BLaER1 treated with 17β-estradiol and CSF1 and Interleukin-3, amounts not matched to agents 10 nM and 100 nM (cell line): ENCODE measurements around the gene SMYD1.

Source experiments
- H3K27ac ChIP-seq, 11 experiments: shearing (Covaris generic); formaldehyde crosslinking; 2 replicates each; pipeline ENCODE4 v1.8.1; 2022
- H3K27me3 ChIP-seq, 11 experiments: shearing (Covaris generic); formaldehyde crosslinking; 2 replicates each; pipeline ENCODE4 v1.8.1; 2022
- H3K36me3 ChIP-seq, 11 experiments: shearing (Covaris generic); formaldehyde crosslinking; 2 replicates each; pipeline ENCODE4 v1.8.1; 2022
- H3K4me1 ChIP-seq, 10 experiments: shearing (Covaris generic); formaldehyde crosslinking; 2 replicates each; pipeline ENCODE4 v1.8.1; 2022
- H3K4me2 ChIP-seq, 11 experiments: shearing (Covaris generic); formaldehyde crosslinking; 2 replicates each; pipeline ENCODE4 v1.8.1; 2022
- H3K4me3 ChIP-seq, 10 experiments: shearing (Covaris generic); formaldehyde crosslinking; 2 replicates each; pipeline ENCODE4 v1.8.1; 2022
- H3K9ac ChIP-seq, 11 experiments: shearing (Covaris generic); formaldehyde crosslinking; 2 replicates each; pipeline ENCODE4 v1.8.1; 2022
- H3K9me3 ChIP-seq, 11 experiments: shearing (Covaris generic); formaldehyde crosslinking; replicated peaks in 1 of 11; 2 replicates each; pipeline ENCODE4 v1.8.1; 2022
- H4K20me1 ChIP-seq, 11 experiments: shearing (Covaris generic); formaldehyde crosslinking; 2 replicates each; pipeline ENCODE4 v1.8.1; 2022
- Cebpa-rat ChIP-seq, 11 experiments: shearing (Covaris generic); IDR thresholded peaks; 2 replicates each; pipeline ENCODE4 v1.8.1; 2022

Gene SMYD1

GRCh38 chr2:88087073-88087472 lies 19.4 kb downstream of the SMYD1 start:
- Histone ChIP-seq H3K9ac (no peak overlapping the region), H3K4me3 (no peak overlapping the region), H3K36me3 (no peaks in the 10 kb centered on the region), H4K20me1 (no peaks in the 10 kb centered on the region), H3K4me1 (peaks cover 11 to 19% (median 14%) of the 10 kb centered on the region in 10 experiments), H3K27ac (no peak overlapping the region), H3K27me3 (no peaks in the 10 kb centered on the region), H3K9me3 (no peaks in the 10 kb centered on the region), H3K4me2 (no peak overlapping the region)
- TF ChIP-seq Cebpa-rat (IDR thresholded peaks at IDR 0.05): no peak

GRCh38 chr2:88087763-88088162 lies 20.1 kb downstream of the SMYD1 start:
- no peak for TF ChIP-seq Cebpa-rat (IDR thresholded peaks at IDR 0.05)
- H4K20me1 ChIP-seq: no peaks in the 10 kb centered on the region
- H3K9me3 ChIP-seq: no peaks in the 10 kb centered on the region
- no peak overlapping the region for H3K4me2 ChIP-seq
- H3K27me3 ChIP-seq: no peaks in the 10 kb centered on the region
- no peaks in the 10 kb centered on the region for H3K36me3 ChIP-seq
- no peak overlapping the region for H3K4me3 ChIP-seq
- peaks cover 11 to 19% (median 14%) of the 10 kb centered on the region in 10 experiments for H3K4me1 ChIP-seq
- no peak overlapping the region for H3K9ac ChIP-seq
- no peak overlapping the region for H3K27ac ChIP-seq

GRCh38 chr2:88088999-88089398 lies 21.4 kb downstream of the SMYD1 start:
- Histone ChIP-seq H3K36me3 (no peaks in the 10 kb centered on the region), H3K4me1 (peaks cover 11 to 19% (median 14%) of the 10 kb centered on the region in 10 experiments), H3K4me2 (no peak overlapping the region), H3K9ac (no peak overlapping the region), H3K27me3 (no peaks in the 10 kb centered on the region), H3K9me3 (no peaks in the 10 kb centered on the region), H3K4me3 (no peak overlapping the region), H4K20me1 (no peaks in the 10 kb centered on the region), H3K27ac (no peak overlapping the region)
- TF ChIP-seq Cebpa-rat (IDR thresholded peaks at IDR 0.05): no peak

- no peak overlapping the region; a peak in 2 of 22 replicates for H3K9ac ChIP-seq
- no peak for TF ChIP-seq Cebpa-rat (IDR thresholded peaks at IDR 0.05)
Observed at GRCh38 chr2:88090446-88091283, 23.0 kb downstream of the SMYD1 start.

GRCh38 chr2:88091943-88092342 lies 24.3 kb downstream of the SMYD1 start:
- Histone ChIP-seq H3K4me1 (peaks cover 11 to 19% (median 14%) of the 10 kb centered on the region in 10 experiments), H3K36me3 (no peaks in the 10 kb centered on the region), H3K4me2 (peak overlapping the region in 2 of 11 experiments; percentile 11 to 20; a peak in 2 of 22 replicates), H3K9ac (no peak overlapping the region), H3K4me3 (no peak overlapping the region), H3K27ac (no peak overlapping the region), H3K27me3 (no peaks in the 10 kb centered on the region), H3K9me3 (no peaks in the 10 kb centered on the region), H4K20me1 (no peaks in the 10 kb centered on the region)
- TF ChIP-seq Cebpa-rat (IDR thresholded peaks at IDR 0.05): no peak

More at GRCh38 chr2:88090446-88091283, 23.0 kb downstream of the SMYD1 start:
- Histone ChIP-seq H3K4me2 (peak overlapping the region; percentile 25 to 64 (median 46)), H3K9me3 (no peaks in the 10 kb centered on the region), H3K36me3 (no peaks in the 10 kb centered on the region), H4K20me1 (no peaks in the 10 kb centered on the region), H3K4me1 (peaks cover 11 to 19% (median 14%) of the 10 kb centered on the region in 10 experiments), H3K27ac (no peak overlapping the region), H3K27me3 (no peaks in the 10 kb centered on the region), H3K4me3 (no peak overlapping the region)

- H3K27ac ChIP-seq: no peak overlapping the region
- no peaks in the 10 kb centered on the region for H3K27me3 ChIP-seq
- H3K9ac ChIP-seq: no peak overlapping the region
- no peak overlapping the region for H3K4me2 ChIP-seq
- H3K4me3 ChIP-seq: no peak overlapping the region
- TF ChIP-seq Cebpa-rat (IDR thresholded peaks at IDR 0.05): no peak
- no peaks in the 10 kb centered on the region for H4K20me1 ChIP-seq
- no peaks in the 10 kb centered on the region for H3K36me3 ChIP-seq
- H3K9me3 ChIP-seq: no peaks in the 10 kb centered on the region
- H3K4me1 ChIP-seq: peaks cover 11 to 19% (median 14%) of the 10 kb centered on the region in 10 experiments
Observed at GRCh38 chr2:88092773-88093172, 25.1 kb downstream of the SMYD1 start.

GRCh38 chr2:88095022-88095421 lies 27.4 kb downstream of the SMYD1 start:
- TF ChIP-seq Cebpa-rat (IDR thresholded peaks at IDR 0.05): no peak
- H3K9ac ChIP-seq: no peak overlapping the region
- no peak overlapping the region for H3K27ac ChIP-seq
- H4K20me1 ChIP-seq: no peaks in the 10 kb centered on the region
- H3K36me3 ChIP-seq: no peaks in the 10 kb centered on the region
- no peaks in the 10 kb centered on the region for H3K9me3 ChIP-seq
- no peak overlapping the region for H3K4me3 ChIP-seq
- H3K4me1 ChIP-seq: peaks cover 11 to 18% (median 13%) of the 10 kb centered on the region in 10 experiments
- H3K27me3 ChIP-seq: no peaks in the 10 kb centered on the region
- H3K4me2 ChIP-seq: no peak overlapping the region

GRCh38 chr2:88096708-88097107 lies 29.1 kb downstream of the SMYD1 start:
- no peak overlapping the region for H3K4me3 ChIP-seq
- H3K27me3 ChIP-seq: no peaks in the 10 kb centered on the region
- no peaks in the 10 kb centered on the region for H3K36me3 ChIP-seq
- H3K27ac ChIP-seq: no peak overlapping the region
- no peak overlapping the region for H3K9ac ChIP-seq
- H3K4me2 ChIP-seq: no peak overlapping the region
- no peaks in the 10 kb centered on the region for H4K20me1 ChIP-seq
- TF ChIP-seq Cebpa-rat (IDR thresholded peaks at IDR 0.05): no peak
- no peaks in the 10 kb centered on the region for H3K9me3 ChIP-seq
- H3K4me1 ChIP-seq: peaks cover 0 to 3% (median 0%) of the 10 kb centered on the region in 10 experiments; a peak in 2 of 20 replicates

- no peak overlapping the region for H3K27ac ChIP-seq
- H3K9ac ChIP-seq: no peak overlapping the region
- H3K4me1 ChIP-seq: no peaks in the 10 kb centered on the region
- H3K36me3 ChIP-seq: no peaks in the 10 kb centered on the region
- H3K4me3 ChIP-seq: no peak overlapping the region
- H4K20me1 ChIP-seq: no peaks in the 10 kb centered on the region
- H3K27me3 ChIP-seq: no peaks in the 10 kb centered on the region
- H3K4me2 ChIP-seq: no peak overlapping the region
- TF ChIP-seq Cebpa-rat (IDR thresholded peaks at IDR 0.05): no peak
- H3K9me3 ChIP-seq: no peaks in the 10 kb centered on the region
Observed at GRCh38 chr2:88097192-88097591, 29.6 kb downstream of the SMYD1 start.
